A549 (cell line): ENCODE measurements around the gene ESRRG. TPM values are rescaled to one million over a fixed set of nuclear protein-coding genes. Genes with fewer than 3 reads are reported as not detected.

Experiments used
- ATAC-seq, 2 experiments: fragments of 200-7000 bp in 1 of 2; fragments of >200 bp in 1 of 2; cut with Nextera tagmentation in 1 of 2; cut with Tn5 transposase in 1 of 2; 3 replicates each; pipeline versions ENCODE4 v1.8.0 to v1.9.1; 2018 to 2020; ENCODE audit warnings: mild to moderate bottlenecking in 1 of 2, moderate library complexity in 1 of 2
- CTCF ChIA-PET: fragments of 300-600 bp; sonication (Branson Sonifier 250); formaldehyde crosslinking; extraction: SDS; loops from one replicate; lab custom pipeline; 2021; ENCODE audit warnings: antibody characterized with exemption, inconsistent platforms; lab: Yijun Ruan, JAX
- POLR2A ChIA-PET: fragments of 350-600 bp; formaldehyde crosslinking; extraction: SDS; loops from one replicate; lab custom pipeline; 2021; ENCODE audit warnings: antibody characterized with exemption, inconsistent platforms; lab: Yijun Ruan, JAX
- DNase-seq, 2 experiments: peaks; one replicate each; pipeline versions ENCODE4 v3.0.0 to v3.0.0-alpha.2; 2011 to 2016; ENCODE audit warnings: low read depth in 1 of 2, low spot score in 1 of 2
- FAIRE-seq: peaks from 2 replicates; lab custom pipeline; 2011; peaks lifted over from hg19 to GRCh38; lab: Jason Lieb, UNC
- H3K27ac ChIP-seq, 2 experiments: fragments of >200 bp; sonication (Bioruptor Twin); formaldehyde crosslinking; 3 replicates each; pipeline ENCODE4 v1.5.1; 2016 to 2017
- H3K4me1 ChIP-seq: fragments of >200 bp; sonication (Bioruptor Twin); formaldehyde crosslinking; 3 replicates; pipeline ENCODE4 v1.6.1; 2016
- H3K4me2 ChIP-seq: fragments of >200 bp; sonication (Bioruptor Twin); formaldehyde crosslinking; 3 replicates; pipeline ENCODE4 v1.6.1; 2016
- H3K4me3 ChIP-seq: fragments of >200 bp; sonication (Bioruptor Twin); formaldehyde crosslinking; 3 replicates; pipeline ENCODE4 v1.5.1; 2016
- H3K9me3 ChIP-seq: fragments of >200 bp; sonication (Bioruptor Twin); formaldehyde crosslinking; 3 replicates; pipeline ENCODE4 v1.6.1; 2016
- BHLHE40 ChIP-seq: IDR thresholded peaks from 2 replicates; pipeline ENCODE4 v1.6.1; 2012; ENCODE audit warnings: low read depth, low read length, inconsistent platforms
- CBX8 ChIP-seq: fragments of 200-600 bp; sonication (generic); IDR thresholded peaks from 2 replicates; pipeline ENCODE4 v1.6.1; 2016
- CEBPB ChIP-seq, 2 experiments: fragments of >200 bp in 1 of 2; sonication (Bioruptor Twin) in 1 of 2; formaldehyde crosslinking in 1 of 2; IDR thresholded peaks; 2 replicates each; pipeline ENCODE4 v1.6.1; 2012 to 2016
- CHD4 ChIP-seq: fragments of 200-600 bp; sonication (generic); IDR thresholded peaks from 2 replicates; pipeline ENCODE4 v1.6.1; 2016; ENCODE audit warnings: antibody characterized with exemption, mild to moderate bottlenecking, borderline replicate concordance
- CTCF ChIP-seq: fragments of >200 bp; sonication (Bioruptor Twin); formaldehyde crosslinking; IDR thresholded peaks from 3 replicates; pipeline ENCODE4 v1.5.1; 2016
- EHF ChIP-seq: fragments of 250-450 bp; sonication (Bioruptor Pico); IDR thresholded peaks from 2 replicates; pipeline ENCODE4 v1.5.0; 2020; ENCODE audit warnings: mild to moderate bottlenecking
- EHMT2 ChIP-seq: fragments of 200-600 bp; sonication (generic); IDR thresholded peaks from 2 replicates; pipeline ENCODE4 v1.6.1; 2016; ENCODE audit warnings: antibody characterized with exemption, low read depth, mild to moderate bottlenecking, moderate library complexity
- ESRRA ChIP-seq: fragments of 150-350 bp; IDR thresholded peaks from 2 replicates; pipeline ENCODE4 v1.6.1; 2014; ENCODE audit warnings: mild to moderate bottlenecking, low read length, borderline replicate concordance
- HMGXB4 ChIP-seq: fragments of 250-450 bp; sonication (Bioruptor Pico); IDR thresholded peaks from 2 replicates; pipeline ENCODE4 v1.5.0; 2021; ENCODE audit warnings: mild to moderate bottlenecking, moderate library complexity, borderline replicate concordance
- MAX ChIP-seq: IDR thresholded peaks from 2 replicates; pipeline ENCODE4 v1.6.1; 2012
- MAZ ChIP-seq: fragments of 150-350 bp; IDR thresholded peaks from 2 replicates; pipeline ENCODE4 v1.6.1; 2014; ENCODE audit warnings: antibody characterized with exemption, low read depth, low read length, borderline replicate concordance
- NPAS2 ChIP-seq: fragments of 250-450 bp; sonication (Bioruptor Pico); IDR thresholded peaks from 2 replicates; pipeline ENCODE4 v1.8.0; 2022; ENCODE audit warnings: mild to moderate bottlenecking, moderate library complexity, borderline replicate concordance
- POLR2A ChIP-seq: IDR thresholded peaks from 2 replicates; pipeline ENCODE4 v1.6.1; 2012; ENCODE audit warnings: mild to moderate bottlenecking, low read length
- RCOR1 ChIP-seq: fragments of 150-350 bp; IDR thresholded peaks from 2 replicates; pipeline ENCODE4 v1.6.1; 2014; ENCODE audit warnings: antibody characterized with exemption, low read length, low read depth
- REST ChIP-seq: fragments of 200-600 bp; sonication (generic); IDR thresholded peaks from 2 replicates; pipeline ENCODE4 v1.6.1; 2016; ENCODE audit warnings: antibody characterized with exemption, mild to moderate bottlenecking, moderate library complexity
- ZFP36 ChIP-seq: fragments of 450-650 bp; IDR thresholded peaks from 2 replicates; pipeline ENCODE4 v1.6.1; 2014; ENCODE audit warnings: borderline replicate concordance; ENCODE audit not compliant: partially characterized antibody
- ZSCAN20 ChIP-seq: fragments of 250-450 bp; sonication (Bioruptor Pico); IDR thresholded peaks from 2 replicates; pipeline ENCODE4 v1.8.0; 2022; ENCODE audit warnings: mild to moderate bottlenecking, moderate library complexity
- WGBS: methylation state at CpG from one replicate; pipeline ENCODE4 v1.1.6; 2017; ENCODE audit errors: missing lambda C conversion rate; 5-methylcytosine and 5-hydroxymethylcytosine counted together
- polyA plus RNA-seq, 4 experiments: library from polyadenylated mRNA; depleted of rRNA in 3 of 4; stranded (reverse); fragments of >200 nt; fragmentation: RNase III in 1 of 4; extraction: RNeasy Plus Mini Kit Qiagen cat#74134 plus additional on column Dnase treatment in 1 of 4; gene quantifications; 2 replicates in 3 of 4; 3 replicates in 1 of 4; pipeline ENCODE4 v1.2.3, GENCODE V29; 2011 to 2017

The ESRRG gene
- polyA plus RNA-seq, 2 of the 4 experiments (the other 2 are of a cell fraction) = 0.09 TPM; not detected in 1

GRCh38 chr1:216461466-216461865 lies 261.8 kb downstream of the ESRRG start:
- TF ChIP-seq BHLHE40 = no peak
- no peak for TF ChIP-seq CHD4
- no peak for TF ChIP-seq EHMT2
- no peak for TF ChIP-seq CEBPB (IDR thresholded peaks at IDR 0.05)
- no peak for TF ChIP-seq HMGXB4 (CRISPR knock-in tag)
- CTCF ChIA-PET = no interaction called here
- POLR2A ChIA-PET = no interaction called here
- no peaks in the 10 kb centered on the region for H3K9me3 ChIP-seq
- no peak overlapping the region for H3K4me2 ChIP-seq
- DNase-seq (no peak), ATAC-seq (no peak), FAIRE-seq (no peak)
- H3K4me1 ChIP-seq = no peaks in the 10 kb centered on the region
- H3K4me3 ChIP-seq = no peak overlapping the region
- no peak overlapping the region for H3K27ac ChIP-seq

GRCh38 chr1:216459651-216460207 lies 263.5 kb downstream of the ESRRG start:
- no peak for ATAC-seq
- Histone ChIP-seq H3K9me3 (no peaks in the 10 kb centered on the region), H3K4me2 (no peak overlapping the region), H3K27ac (no peak overlapping the region), H3K4me1 (no peaks in the 10 kb centered on the region), H3K4me3 (no peak overlapping the region)
- CTCF ChIA-PET = no interaction called here
- FAIRE-seq = no peak
- TF ChIP-seq POLR2A (no peak), REST (no peak), CBX8 (no peak), ZSCAN20 (CRISPR knock-in tag) (no peak), ZFP36 (no peak), MAZ (no peak), HMGXB4 (CRISPR knock-in tag) (no peak), NPAS2 (no peak), ESRRA (no peak), CEBPB (IDR thresholded peaks at IDR 0.05) (no peak), BHLHE40 (no peak), EHF (CRISPR knock-in tag) (no peak), MAX (no peak), CTCF (no peak), RCOR1 (no peak)
- 32% methylated on average over 3 of the region's 3 CpGs for WGBS
- no peak for DNase-seq
- POLR2A ChIA-PET = no interaction called here
